ENCODE results near the gene CASP7.

- no peak for TF ChIP-seq CTCF (IDR thresholded peaks at IDR 0.05)
- TF ChIP-seq POLR2A (IDR thresholded peaks at IDR 0.05), result no peak
Observed at GRCh38 chr10:113666682-113667252, 12.9 kb upstream of the CASP7 start.

Measured in prostate gland (tissue), 2 donors.